IPS-18a (cell line): ENCODE data around the gene PCDH1.

Experiments used
- H3K27ac ChIP-seq: one replicate; pipeline ENCODE4 v1.5.1; 2013; ENCODE audit warnings: low read length
- H3K27me3 ChIP-seq: one replicate; pipeline ENCODE4 v1.6.1; 2013; ENCODE audit warnings: mild to moderate bottlenecking, low read length; ENCODE audit not compliant: control insufficient read depth, insufficient read depth
- H3K36me3 ChIP-seq: one replicate; pipeline ENCODE4 v1.6.1; 2013; ENCODE audit warnings: low read depth, low read length; ENCODE audit not compliant: control insufficient read depth
- H3K4me1 ChIP-seq: one replicate; pipeline ENCODE4 v1.6.1; 2013; ENCODE audit warnings: low read depth, low read length; ENCODE audit not compliant: control insufficient read depth
- H3K4me3 ChIP-seq: one replicate; pipeline ENCODE4 v1.5.1; 2013; ENCODE audit warnings: low read length
- H3K9ac ChIP-seq: one replicate; pipeline ENCODE4 v1.6.1; 2013; ENCODE audit warnings: mild to moderate bottlenecking, low read length, moderate library complexity
- H3K9me3 ChIP-seq: one replicate; pipeline ENCODE4 v1.6.1; 2013; ENCODE audit warnings: low read depth, low read length; ENCODE audit not compliant: control insufficient read depth

The PCDH1 gene

DNA sequence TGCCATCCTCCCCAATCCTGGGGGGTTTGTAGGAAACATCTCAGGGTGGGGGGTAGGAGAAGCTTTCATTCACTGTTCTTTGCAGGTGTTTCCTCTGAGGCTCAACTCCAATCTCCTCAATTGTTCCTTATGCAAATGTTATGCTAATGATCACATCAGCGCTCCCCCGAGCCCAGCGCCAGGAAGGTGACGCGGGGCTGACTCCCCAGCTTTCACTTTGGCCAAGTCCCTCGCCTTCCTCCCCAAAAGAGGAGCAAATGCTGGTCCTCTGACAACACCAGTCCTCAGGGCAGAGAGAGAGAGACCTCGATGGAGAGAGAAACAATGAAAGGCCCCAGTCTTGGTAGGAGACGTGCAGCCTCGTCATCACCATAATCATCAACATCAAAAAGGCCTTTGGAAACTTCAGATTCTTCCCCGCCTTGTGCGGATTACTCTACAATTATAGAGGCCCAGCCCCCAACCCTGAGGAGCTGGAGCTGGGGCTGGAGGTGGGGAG is 39.1 kb downstream of the PCDH1 start:
- H3K9me3 ChIP-seq = no peaks in the 10 kb centered on the region
- H3K9ac ChIP-seq = peak overlapping the region; percentile 54
- peak overlapping the region; percentile 45 for H3K4me3 ChIP-seq
- H3K27me3 ChIP-seq = no peaks in the 10 kb centered on the region
- peak overlapping the region; percentile 54 for H3K27ac ChIP-seq
- peaks cover 74% of the 10 kb centered on the region for H3K4me1 ChIP-seq
- no peaks in the 10 kb centered on the region for H3K36me3 ChIP-seq

GRCh38 chr5:141838326-141839014 is 39.7 kb downstream of the PCDH1 start:
- peak overlapping the region; percentile 54 for H3K27ac ChIP-seq
- H3K9me3 ChIP-seq = no peaks in the 10 kb centered on the region
- H3K4me1 ChIP-seq = peaks cover 68% of the 10 kb centered on the region
- H3K27me3 ChIP-seq = no peaks in the 10 kb centered on the region
- peak overlapping the region; percentile 45 for H3K4me3 ChIP-seq
- peak overlapping the region; percentile 21 for H3K9ac ChIP-seq
- no peaks in the 10 kb centered on the region for H3K36me3 ChIP-seq

GRCh38 chr5:141835928-141836670 is 42.1 kb downstream of the PCDH1 start:
- no peak overlapping the region for H3K9ac ChIP-seq
- H3K27ac ChIP-seq = no peak overlapping the region
- H3K9me3 ChIP-seq = no peaks in the 10 kb centered on the region
- no peaks in the 10 kb centered on the region for H3K36me3 ChIP-seq
- H3K4me3 ChIP-seq = no peak overlapping the region
- H3K4me1 ChIP-seq = peaks cover 46% of the 10 kb centered on the region
- H3K27me3 ChIP-seq = no peaks in the 10 kb centered on the region

GRCh38 chr5:141834331-141834730 is 43.9 kb downstream of the PCDH1 start:
- Histone ChIP-seq H3K4me3 (no peak overlapping the region), H3K4me1 (peaks cover 31% of the 10 kb centered on the region), H3K9ac (no peak overlapping the region), H3K27ac (no peak overlapping the region), H3K27me3 (no peaks in the 10 kb centered on the region), H3K9me3 (no peaks in the 10 kb centered on the region), H3K36me3 (no peaks in the 10 kb centered on the region)

DNA sequence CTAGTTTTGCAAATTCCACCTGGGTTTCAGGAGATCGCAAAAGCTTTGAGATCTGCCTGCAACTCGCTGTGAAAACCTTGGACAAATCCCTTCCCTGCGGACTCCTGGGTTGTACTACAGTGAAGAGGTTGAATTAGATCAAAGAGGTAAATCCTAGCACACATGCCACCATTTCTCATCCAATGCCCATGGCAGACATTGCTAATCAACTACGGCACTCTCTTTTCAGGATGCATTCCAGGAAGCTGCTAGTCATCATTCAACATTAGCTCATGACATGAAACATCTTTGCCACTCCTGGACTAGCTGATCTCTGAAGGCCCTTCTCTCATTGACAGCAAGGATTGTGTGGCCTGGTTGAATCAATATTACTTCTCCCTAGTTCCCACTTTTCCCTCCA is 46.1 kb downstream of the PCDH1 start:
- Histone ChIP-seq H3K4me3 (no peak overlapping the region), H3K27ac (no peak overlapping the region), H3K9ac (no peak overlapping the region), H3K27me3 (no peaks in the 10 kb centered on the region), H3K9me3 (no peaks in the 10 kb centered on the region), H3K36me3 (no peaks in the 10 kb centered on the region), H3K4me1 (peaks cover 16% of the 10 kb centered on the region)

GRCh38 chr5:141828162-141828561 is 50.0 kb downstream of the PCDH1 start:
- H3K9ac ChIP-seq = no peak overlapping the region
- no peaks in the 10 kb centered on the region for H3K36me3 ChIP-seq
- no peaks in the 10 kb centered on the region for H3K27me3 ChIP-seq
- no peak overlapping the region for H3K27ac ChIP-seq
- no peak overlapping the region for H3K4me3 ChIP-seq
- peaks cover 31% of the 10 kb centered on the region for H3K4me1 ChIP-seq
- H3K9me3 ChIP-seq = no peaks in the 10 kb centered on the region

DNA sequence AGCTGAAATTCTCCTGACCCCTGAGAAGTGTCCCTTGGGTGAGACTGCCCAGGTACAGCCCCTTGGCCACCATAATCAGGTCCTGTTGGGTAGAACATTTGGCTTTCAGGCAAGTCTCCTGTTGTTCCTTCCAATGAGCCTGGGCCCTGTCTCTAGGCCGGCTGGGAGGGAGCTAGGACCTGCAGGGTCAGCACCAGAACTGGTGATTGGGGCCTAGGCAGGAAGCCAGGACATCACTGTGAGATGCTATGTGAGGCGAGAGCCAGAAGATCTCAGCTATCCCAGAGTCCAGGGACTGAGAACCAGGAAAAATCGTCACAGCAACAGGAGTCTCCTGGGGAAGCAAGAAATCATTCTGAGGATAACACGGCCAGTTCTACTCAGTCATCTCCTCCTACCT is 51.5 kb downstream of the PCDH1 start:
- Histone ChIP-seq H3K36me3 (no peaks in the 10 kb centered on the region), H3K27me3 (no peaks in the 10 kb centered on the region), H3K4me3 (no peak overlapping the region), H3K9me3 (no peaks in the 10 kb centered on the region), H3K27ac (no peak overlapping the region), H3K4me1 (peaks cover 33% of the 10 kb centered on the region), H3K9ac (no peak overlapping the region)

- Histone ChIP-seq H3K36me3 (no peaks in the 10 kb centered on the region), H3K9me3 (no peaks in the 10 kb centered on the region), H3K27me3 (no peaks in the 10 kb centered on the region), H3K9ac (no peak overlapping the region), H3K4me3 (no peak overlapping the region), H3K4me1 (peaks cover 38% of the 10 kb centered on the region), H3K27ac (no peak overlapping the region)
These were observed 52.2 kb downstream of the PCDH1 start for GRCh38 chr5:141825791-141826560.

DNA sequence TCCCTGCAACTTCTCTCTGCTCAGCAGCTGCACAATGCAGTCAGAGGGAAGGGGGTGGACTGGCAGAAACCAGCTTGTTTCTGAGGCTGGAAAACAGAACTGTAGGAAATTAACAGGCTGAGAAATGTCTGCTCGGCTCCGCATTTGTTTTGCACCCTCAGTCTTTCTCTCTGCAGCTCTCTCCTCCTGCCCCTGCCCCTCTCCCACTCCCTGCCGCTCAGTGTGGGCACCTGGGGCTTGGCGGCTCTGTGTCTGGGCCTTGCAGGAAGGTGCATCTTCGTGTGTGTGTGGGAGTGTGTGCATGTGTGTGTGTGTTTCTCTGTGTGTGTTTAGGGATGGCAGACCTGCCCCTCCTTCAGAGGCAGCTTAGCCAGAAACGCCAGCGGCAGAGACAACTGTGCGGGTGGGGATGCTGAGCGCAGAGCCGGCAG is 53.0 kb downstream of the PCDH1 start:
- Histone ChIP-seq H3K27me3 (no peaks in the 10 kb centered on the region), H3K4me3 (no peak overlapping the region), H3K27ac (no peak overlapping the region), H3K4me1 (peaks cover 38% of the 10 kb centered on the region), H3K9ac (no peak overlapping the region), H3K9me3 (no peaks in the 10 kb centered on the region), H3K36me3 (no peaks in the 10 kb centered on the region)

DNA sequence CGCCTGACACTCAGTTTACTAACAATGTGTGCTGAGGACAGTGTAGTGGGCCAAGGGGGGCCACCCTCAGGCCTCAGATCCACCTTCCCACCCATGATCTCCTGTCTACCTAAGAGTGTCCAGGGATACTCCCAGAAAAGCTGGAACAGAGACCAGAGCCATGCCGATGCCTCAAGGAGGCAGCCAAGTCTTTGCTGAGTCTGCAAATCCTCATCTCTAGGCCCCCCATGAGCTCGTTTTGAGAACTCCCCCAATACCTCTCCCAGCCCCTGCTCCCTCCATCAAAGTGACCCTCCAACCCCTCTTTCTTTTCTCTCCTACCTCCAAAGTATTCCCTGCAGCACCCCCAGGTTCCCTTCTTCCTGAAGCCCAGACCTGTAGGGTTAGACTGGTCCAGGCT is 53.5 kb downstream of the PCDH1 start:
- H3K27me3 ChIP-seq = no peaks in the 10 kb centered on the region
- no peaks in the 10 kb centered on the region for H3K36me3 ChIP-seq
- H3K4me3 ChIP-seq = no peak overlapping the region
- H3K27ac ChIP-seq = no peak overlapping the region
- no peaks in the 10 kb centered on the region for H3K9me3 ChIP-seq
- H3K4me1 ChIP-seq = peaks cover 38% of the 10 kb centered on the region
- no peak overlapping the region for H3K9ac ChIP-seq

- no peak overlapping the region for H3K9ac ChIP-seq
- no peaks in the 10 kb centered on the region for H3K36me3 ChIP-seq
- peaks cover 38% of the 10 kb centered on the region for H3K4me1 ChIP-seq
- H3K9me3 ChIP-seq = no peaks in the 10 kb centered on the region
- H3K4me3 ChIP-seq = no peak overlapping the region
- H3K27ac ChIP-seq = no peak overlapping the region
- H3K27me3 ChIP-seq = no peaks in the 10 kb centered on the region
These were observed 55.2 kb downstream of the PCDH1 start for GRCh38 chr5:141823056-141823455.
